WTC11 (cell line): ENCODE data around the gene PCK2. TPM values are rescaled to one million over a fixed set of nuclear protein-coding genes. Genes with fewer than 3 reads are reported as not detected.
A peak's percentile ranks its signal among the peaks of the same experiment; 100 is the strongest.

Experiments used
- ATAC-seq: fragments of 200-7000 bp; cut with Tn5 transposase; 2 replicates; pipeline ENCODE4 v1.10.0; 2021; ENCODE audit warnings: mild to moderate bottlenecking, moderate library complexity
- CTCF ChIA-PET: fragments of 300-600 bp; sonication (Branson Sonifier 250); formaldehyde crosslinking; loops from one replicate; lab custom pipeline; 2021; ENCODE audit warnings: antibody characterized with exemption; lab: Charles Lee
- POLR2A ChIA-PET: fragments of 350-600 bp; sonication (Branson Sonifier 250); formaldehyde crosslinking; loops from one replicate; lab custom pipeline; 2021; ENCODE audit warnings: antibody characterized with exemption; lab: Charles Lee
- DNase-seq: peaks from one replicate; pipeline ENCODE4 v3.0.0; 2021; ENCODE audit warnings: low spot score
- H3K27ac Mint-ChIP-seq: 2 replicates; pipeline ENCODE4 v1.8.0; 2021; ENCODE audit warnings: mixed read lengths
- H3K27me3 Mint-ChIP-seq: 2 replicates; pipeline ENCODE4 v1.8.0; 2021; ENCODE audit warnings: low read depth, mild to moderate bottlenecking, moderate library complexity, mixed read lengths
- H3K36me3 Mint-ChIP-seq: 2 replicates; pipeline ENCODE4 v1.8.0; 2021; ENCODE audit warnings: mixed read lengths
- H3K4me1 Mint-ChIP-seq: 2 replicates; pipeline ENCODE4 v1.8.0; 2022; ENCODE audit warnings: mixed read lengths
- H3K4me3 Mint-ChIP-seq: 2 replicates; pipeline ENCODE4 v1.8.0; 2021; ENCODE audit warnings: mild to moderate bottlenecking, moderate library complexity, mixed read lengths
- H3K9me3 Mint-ChIP-seq: 2 replicates; pipeline ENCODE4 v1.8.0; 2021; ENCODE audit warnings: mixed read lengths
- EMX1 ChIP-seq: fragments of 250-450 bp; sonication (Bioruptor Pico); IDR thresholded peaks from 2 replicates; pipeline ENCODE4 v1.8.0; 2021; ENCODE audit warnings: mild to moderate bottlenecking
- GRHL2 ChIP-seq: fragments of 250-450 bp; sonication (Bioruptor Pico); IDR thresholded peaks from 2 replicates; pipeline ENCODE4 v1.8.0; 2022; ENCODE audit warnings: mild to moderate bottlenecking, moderate library complexity; ENCODE audit not compliant: insufficient replicate concordance, severe bottlenecking
- NR2C2 ChIP-seq: sonication (generic); formaldehyde crosslinking; IDR thresholded peaks from 2 replicates; pipeline ENCODE4 v1.8.0; 2022; ENCODE audit warnings: mild to moderate bottlenecking, missing genetic modification reagents
- RORB ChIP-seq: fragments of 250-450 bp; sonication (Bioruptor Pico); IDR thresholded peaks from 2 replicates; pipeline ENCODE4 v1.9.0; 2021; ENCODE audit warnings: mild to moderate bottlenecking
- TEAD1 ChIP-seq: sonication (generic); formaldehyde crosslinking; IDR thresholded peaks from 2 replicates; pipeline ENCODE4 v1.8.0; 2022; ENCODE audit warnings: mild to moderate bottlenecking, missing genetic modification reagents
- total RNA-seq: library from RNA; stranded (reverse); gene quantifications from 3 replicates; pipeline ENCODE4 v1.2.3, GENCODE V29; 2021
- TF ChIP-seq, protein P1 (sequence below): sonication (generic); formaldehyde crosslinking; IDR thresholded peaks from 2 replicates; pipeline ENCODE4 v1.8.1; 2022; ENCODE audit warnings: low read depth, mild to moderate bottlenecking, moderate library complexity, missing genetic modification reagents, borderline replicate concordance
- TF ChIP-seq, protein P2 (sequence below): sonication (generic); formaldehyde crosslinking; IDR thresholded peaks from 2 replicates; pipeline ENCODE4 v1.8.0; 2022; ENCODE audit warnings: missing genetic modification reagents
- TF ChIP-seq, protein P3 (sequence below): fragments of 250-450 bp; sonication (Bioruptor Pico); IDR thresholded peaks from 2 replicates; pipeline ENCODE4 v1.8.0; 2021; ENCODE audit warnings: mild to moderate bottlenecking
- TF ChIP-seq, protein P4 (sequence below): sonication (generic); formaldehyde crosslinking; IDR thresholded peaks from 2 replicates; pipeline ENCODE4 v1.8.1; 2022; ENCODE audit warnings: missing genetic modification reagents, borderline replicate concordance
- TF ChIP-seq, protein P5 (sequence below): fragments of 250-450 bp; sonication (Bioruptor Pico); IDR thresholded peaks from 2 replicates; pipeline ENCODE4 v1.9.0; 2021; ENCODE audit warnings: mild to moderate bottlenecking

The PCK2 gene
- total RNA-seq, 1 experiment from 2014 or later = 67.0 TPM

DNA sequence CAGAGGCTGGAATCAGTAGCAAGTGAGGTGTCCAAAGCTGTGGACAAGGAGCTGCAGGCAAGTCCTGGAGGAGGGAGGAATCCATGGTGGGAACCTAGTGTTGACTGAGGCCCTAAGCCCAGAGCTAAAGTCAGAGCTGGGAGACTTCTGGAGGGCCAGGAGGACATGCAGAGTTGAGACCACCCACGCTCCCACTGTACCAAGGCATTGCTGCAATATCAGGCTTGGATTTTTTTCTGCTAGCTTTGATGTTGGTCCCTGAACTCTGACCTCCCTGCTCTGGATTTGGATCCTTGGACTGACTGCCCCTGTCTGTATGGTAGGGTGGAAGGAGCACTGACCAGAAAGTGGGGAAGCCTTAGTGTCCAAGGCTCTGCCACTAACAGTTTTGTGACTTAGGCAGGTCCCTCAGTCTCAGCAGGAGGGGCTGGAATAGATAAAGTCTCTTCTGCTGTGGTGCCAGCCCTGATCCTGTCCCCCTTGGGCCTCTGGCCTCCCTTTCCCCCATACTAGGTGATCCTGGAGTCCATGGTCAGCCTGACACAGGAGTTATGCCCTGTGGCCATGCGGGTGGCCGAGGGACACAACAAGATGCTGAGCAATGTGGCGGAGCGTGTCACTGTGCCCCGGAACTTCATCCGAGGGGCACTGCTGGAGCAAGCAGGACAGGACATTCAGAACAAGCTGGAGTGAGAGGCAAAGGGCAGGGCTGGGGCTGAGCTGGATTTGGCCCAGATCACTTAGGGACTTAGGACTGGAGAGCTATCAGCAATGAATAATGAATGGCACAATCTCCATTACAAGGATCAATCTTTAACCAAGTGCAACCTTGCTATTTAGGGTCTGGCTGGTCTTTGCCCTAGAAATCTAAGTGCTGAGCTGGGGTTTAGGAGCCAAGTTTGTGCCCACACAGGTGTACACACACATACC lies 32.9 kb upstream of the PCK2 start:
- Mint-ChIP-seq H3K27ac (no peak overlapping the region), H3K4me3 (no peak overlapping the region), H3K27me3 (no peaks in the 10 kb centered on the region), H3K36me3 (no peaks in the 10 kb centered on the region), H3K9me3 (no peaks in the 10 kb centered on the region), H3K4me1 (peaks cover 6% of the 10 kb centered on the region)
- POLR2A ChIA-PET = interaction anchor here (1.9 kb wide), 1 partner anchor 9 kb away, joined by 4 read pairs; the partner anchor contains the start of gene CARMIL3
- DNase-seq = no peak
- no peak for ATAC-seq
- TF ChIP-seq NR2C2 = no peak
- TF ChIP-seq, protein P1, sequence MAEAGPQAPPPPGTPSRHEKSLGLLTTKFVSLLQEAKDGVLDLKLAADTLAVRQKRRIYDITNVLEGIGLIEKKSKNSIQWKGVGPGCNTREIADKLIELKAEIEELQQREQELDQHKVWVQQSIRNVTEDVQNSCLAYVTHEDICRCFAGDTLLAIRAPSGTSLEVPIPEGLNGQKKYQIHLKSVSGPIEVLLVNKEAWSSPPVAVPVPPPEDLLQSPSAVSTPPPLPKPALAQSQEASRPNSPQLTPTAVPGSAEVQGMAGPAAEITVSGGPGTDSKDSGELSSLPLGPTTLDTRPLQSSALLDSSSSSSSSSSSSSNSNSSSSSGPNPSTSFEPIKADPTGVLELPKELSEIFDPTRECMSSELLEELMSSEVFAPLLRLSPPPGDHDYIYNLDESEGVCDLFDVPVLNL (CRISPR knock-in tag) = no peak
- TF ChIP-seq, protein P2, sequence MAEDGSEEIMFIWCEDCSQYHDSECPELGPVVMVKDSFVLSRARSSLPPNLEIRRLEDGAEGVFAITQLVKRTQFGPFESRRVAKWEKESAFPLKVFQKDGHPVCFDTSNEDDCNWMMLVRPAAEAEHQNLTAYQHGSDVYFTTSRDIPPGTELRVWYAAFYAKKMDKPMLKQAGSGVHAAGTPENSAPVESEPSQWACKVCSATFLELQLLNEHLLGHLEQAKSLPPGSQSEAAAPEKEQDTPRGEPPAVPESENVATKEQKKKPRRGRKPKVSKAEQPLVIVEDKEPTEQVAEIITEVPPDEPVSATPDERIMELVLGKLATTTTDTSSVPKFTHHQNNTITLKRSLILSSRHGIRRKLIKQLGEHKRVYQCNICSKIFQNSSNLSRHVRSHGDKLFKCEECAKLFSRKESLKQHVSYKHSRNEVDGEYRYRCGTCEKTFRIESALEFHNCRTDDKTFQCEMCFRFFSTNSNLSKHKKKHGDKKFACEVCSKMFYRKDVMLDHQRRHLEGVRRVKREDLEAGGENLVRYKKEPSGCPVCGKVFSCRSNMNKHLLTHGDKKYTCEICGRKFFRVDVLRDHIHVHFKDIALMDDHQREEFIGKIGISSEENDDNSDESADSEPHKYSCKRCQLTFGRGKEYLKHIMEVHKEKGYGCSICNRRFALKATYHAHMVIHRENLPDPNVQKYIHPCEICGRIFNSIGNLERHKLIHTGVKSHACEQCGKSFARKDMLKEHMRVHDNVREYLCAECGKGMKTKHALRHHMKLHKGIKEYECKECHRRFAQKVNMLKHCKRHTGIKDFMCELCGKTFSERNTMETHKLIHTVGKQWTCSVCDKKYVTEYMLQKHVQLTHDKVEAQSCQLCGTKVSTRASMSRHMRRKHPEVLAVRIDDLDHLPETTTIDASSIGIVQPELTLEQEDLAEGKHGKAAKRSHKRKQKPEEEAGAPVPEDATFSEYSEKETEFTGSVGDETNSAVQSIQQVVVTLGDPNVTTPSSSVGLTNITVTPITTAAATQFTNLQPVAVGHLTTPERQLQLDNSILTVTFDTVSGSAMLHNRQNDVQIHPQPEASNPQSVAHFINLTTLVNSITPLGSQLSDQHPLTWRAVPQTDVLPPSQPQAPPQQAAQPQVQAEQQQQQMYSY = no peak
- TF ChIP-seq, protein P3, sequence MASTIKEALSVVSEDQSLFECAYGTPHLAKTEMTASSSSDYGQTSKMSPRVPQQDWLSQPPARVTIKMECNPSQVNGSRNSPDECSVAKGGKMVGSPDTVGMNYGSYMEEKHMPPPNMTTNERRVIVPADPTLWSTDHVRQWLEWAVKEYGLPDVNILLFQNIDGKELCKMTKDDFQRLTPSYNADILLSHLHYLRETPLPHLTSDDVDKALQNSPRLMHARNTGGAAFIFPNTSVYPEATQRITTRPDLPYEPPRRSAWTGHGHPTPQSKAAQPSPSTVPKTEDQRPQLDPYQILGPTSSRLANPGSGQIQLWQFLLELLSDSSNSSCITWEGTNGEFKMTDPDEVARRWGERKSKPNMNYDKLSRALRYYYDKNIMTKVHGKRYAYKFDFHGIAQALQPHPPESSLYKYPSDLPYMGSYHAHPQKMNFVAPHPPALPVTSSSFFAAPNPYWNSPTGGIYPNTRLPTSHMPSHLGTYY = no peak
- CTCF ChIA-PET = interaction anchor here (1.2 to 6.0 kb wide), 4 partner anchors 19 to 48 kb away, joined by 3 to 27 read pairs (median 9); partner anchors contain the start of gene PCK2

DNA sequence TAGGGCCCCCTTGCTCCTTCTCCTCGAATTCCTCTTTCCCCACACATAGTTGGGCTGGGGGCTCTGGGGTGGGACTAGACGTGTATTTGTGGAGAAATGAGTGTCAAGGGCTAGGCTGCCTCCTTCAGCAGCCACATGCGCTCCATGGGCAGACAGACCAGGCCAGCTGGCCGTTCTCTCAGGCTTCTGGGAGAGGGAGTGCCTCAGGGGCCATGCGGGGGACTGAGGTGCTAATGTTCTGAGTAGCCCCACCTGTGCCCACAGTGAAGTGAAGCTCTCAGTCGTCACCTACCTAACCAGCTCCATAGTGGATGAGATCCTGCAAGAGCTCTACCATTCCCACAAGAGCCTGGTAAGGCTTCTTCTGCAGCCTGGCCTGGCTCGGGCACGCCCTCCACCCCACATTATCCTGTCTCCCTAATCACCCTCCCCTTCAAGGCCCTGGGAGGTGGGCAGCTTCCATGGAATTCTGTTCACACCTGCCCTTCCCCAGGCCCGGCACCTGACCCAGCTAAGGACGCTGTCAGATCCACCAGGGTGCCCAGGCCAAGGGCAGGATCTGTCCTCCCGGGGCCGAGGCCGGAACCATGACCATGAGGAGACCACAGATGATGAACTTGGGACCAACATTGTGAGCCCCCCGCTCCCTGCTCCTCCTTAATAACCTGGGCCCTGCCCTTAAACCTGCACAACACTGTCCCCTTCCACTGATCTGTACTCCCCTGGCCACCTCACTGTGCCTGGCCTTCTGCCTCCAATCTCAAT lies 31.7 kb upstream of the PCK2 start:
- Mint-ChIP-seq H3K9me3 (no peaks in the 10 kb centered on the region), H3K27me3 (no peaks in the 10 kb centered on the region), H3K4me1 (peaks cover 6% of the 10 kb centered on the region), H3K4me3 (no peak overlapping the region), H3K27ac (peak overlapping the region; percentile 60; the same call in 1 of the 2 replicates), H3K36me3 (no peaks in the 10 kb centered on the region)
- ATAC-seq (no peak), DNase-seq (no peak)
- POLR2A ChIA-PET = interaction anchor here (1.9 kb wide), 1 partner anchor 10 kb away, joined by 4 read pairs; the partner anchor contains the start of gene CARMIL3
- TF ChIP-seq, protein P4, sequence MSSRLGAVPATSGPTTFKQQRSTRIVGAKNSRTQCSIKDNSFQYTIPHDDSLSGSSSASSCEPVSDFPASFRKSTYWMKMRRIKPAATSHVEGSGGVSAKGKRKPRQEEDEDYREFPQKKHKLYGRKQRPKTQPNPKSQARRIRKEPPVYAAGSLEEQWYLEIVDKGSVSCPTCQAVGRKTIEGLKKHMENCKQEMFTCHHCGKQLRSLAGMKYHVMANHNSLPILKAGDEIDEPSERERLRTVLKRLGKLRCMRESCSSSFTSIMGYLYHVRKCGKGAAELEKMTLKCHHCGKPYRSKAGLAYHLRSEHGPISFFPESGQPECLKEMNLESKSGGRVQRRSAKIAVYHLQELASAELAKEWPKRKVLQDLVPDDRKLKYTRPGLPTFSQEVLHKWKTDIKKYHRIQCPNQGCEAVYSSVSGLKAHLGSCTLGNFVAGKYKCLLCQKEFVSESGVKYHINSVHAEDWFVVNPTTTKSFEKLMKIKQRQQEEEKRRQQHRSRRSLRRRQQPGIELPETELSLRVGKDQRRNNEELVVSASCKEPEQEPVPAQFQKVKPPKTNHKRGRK = no peak
- no peak for TF ChIP-seq EMX1
- TF ChIP-seq TEAD1 (CRISPR knock-in tag) = no peak
- no peak for TF ChIP-seq GRHL2
- TF ChIP-seq, protein P5, sequence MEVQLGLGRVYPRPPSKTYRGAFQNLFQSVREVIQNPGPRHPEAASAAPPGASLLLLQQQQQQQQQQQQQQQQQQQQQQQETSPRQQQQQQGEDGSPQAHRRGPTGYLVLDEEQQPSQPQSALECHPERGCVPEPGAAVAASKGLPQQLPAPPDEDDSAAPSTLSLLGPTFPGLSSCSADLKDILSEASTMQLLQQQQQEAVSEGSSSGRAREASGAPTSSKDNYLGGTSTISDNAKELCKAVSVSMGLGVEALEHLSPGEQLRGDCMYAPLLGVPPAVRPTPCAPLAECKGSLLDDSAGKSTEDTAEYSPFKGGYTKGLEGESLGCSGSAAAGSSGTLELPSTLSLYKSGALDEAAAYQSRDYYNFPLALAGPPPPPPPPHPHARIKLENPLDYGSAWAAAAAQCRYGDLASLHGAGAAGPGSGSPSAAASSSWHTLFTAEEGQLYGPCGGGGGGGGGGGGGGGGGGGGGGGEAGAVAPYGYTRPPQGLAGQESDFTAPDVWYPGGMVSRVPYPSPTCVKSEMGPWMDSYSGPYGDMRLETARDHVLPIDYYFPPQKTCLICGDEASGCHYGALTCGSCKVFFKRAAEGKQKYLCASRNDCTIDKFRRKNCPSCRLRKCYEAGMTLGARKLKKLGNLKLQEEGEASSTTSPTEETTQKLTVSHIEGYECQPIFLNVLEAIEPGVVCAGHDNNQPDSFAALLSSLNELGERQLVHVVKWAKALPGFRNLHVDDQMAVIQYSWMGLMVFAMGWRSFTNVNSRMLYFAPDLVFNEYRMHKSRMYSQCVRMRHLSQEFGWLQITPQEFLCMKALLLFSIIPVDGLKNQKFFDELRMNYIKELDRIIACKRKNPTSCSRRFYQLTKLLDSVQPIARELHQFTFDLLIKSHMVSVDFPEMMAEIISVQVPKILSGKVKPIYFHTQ (CRISPR knock-in tag) = no peak
- TF ChIP-seq RORB (CRISPR knock-in tag) = no peak
- CTCF ChIA-PET = interaction anchor here (1.7 to 6.0 kb wide), 3 partner anchors 18 to 46 kb away, joined by 5 to 27 read pairs (median 13); no protein-coding TSS in a partner anchor
